ENCODE data around the gene NPTN. TPM values are rescaled to one million over a fixed set of nuclear protein-coding genes. Genes with fewer than 3 reads are reported as not detected.

NPTN gene
- total and polyA plus RNA-seq, 2 experiments from 2014 or later, result 56.3 to 113 TPM

- no peaks in the 10 kb centered on the region for H3K36me3 Mint-ChIP-seq (ENCODE audit: low read depth)
- no peak overlapping the region for H3K27ac Mint-ChIP-seq
Observed at GRCh38 chr15:73679180-73679579, 46.0 kb upstream of the NPTN start.

More at GRCh38 chr15:73679180-73679579, 46.0 kb upstream of the NPTN start:
- peaks cover 19% of the 10 kb centered on the region for H3K4me1 Mint-ChIP-seq
- Histone ChIP-seq H3K9me2 (ENCODE audit: insufficient read depth) (no peaks in the 10 kb centered on the region), H3K4me1 (ENCODE audit: insufficient read depth) (peaks cover 11% of the 10 kb centered on the region; the same call in 1 of the 2 replicates), H3K27ac (ENCODE audit: low read depth) (no peak overlapping the region), H3K4me3 (no peak overlapping the region), H3K27me3 (ENCODE audit: insufficient read depth) (no peaks in the 10 kb centered on the region), H2AFZ (peak overlapping the region; percentile 64; the same call in 1 of the 2 replicates), H3K79me2 (replicated peaks; ENCODE audit: insufficient read depth) (no peaks in the 10 kb centered on the region), H4K20me1 (replicated peaks; ENCODE audit: insufficient read depth) (no peaks in the 10 kb centered on the region), H3K4me2 (no peak overlapping the region), H3F3A (replicated peaks; ENCODE audit: low read depth) (0 out of 2 replicates have a peak, but pooled peaks cover 6% of the 10 kb centered on the region), H3K36me3 (ENCODE audit: insufficient read depth) (no peaks in the 10 kb centered on the region)
- no peak overlapping the region for H3K4me3 Mint-ChIP-seq
- H3K27me3 Mint-ChIP-seq (ENCODE audit: insufficient read depth, low read depth, poor library complexity), result peaks cover 4% of the 10 kb centered on the region
- ATAC-seq (peak; percentile 31), DNase-seq (ENCODE audit: low spot score) (peak; percentile 57)
- no peaks in the 10 kb centered on the region for H3K9me3 Mint-ChIP-seq
- no peak for TF ChIP-seq STAT1 (IDR thresholded peaks at IDR 0.05; ENCODE audit: unreplicated experiment)
- TF ChIP-seq, protein P1, sequence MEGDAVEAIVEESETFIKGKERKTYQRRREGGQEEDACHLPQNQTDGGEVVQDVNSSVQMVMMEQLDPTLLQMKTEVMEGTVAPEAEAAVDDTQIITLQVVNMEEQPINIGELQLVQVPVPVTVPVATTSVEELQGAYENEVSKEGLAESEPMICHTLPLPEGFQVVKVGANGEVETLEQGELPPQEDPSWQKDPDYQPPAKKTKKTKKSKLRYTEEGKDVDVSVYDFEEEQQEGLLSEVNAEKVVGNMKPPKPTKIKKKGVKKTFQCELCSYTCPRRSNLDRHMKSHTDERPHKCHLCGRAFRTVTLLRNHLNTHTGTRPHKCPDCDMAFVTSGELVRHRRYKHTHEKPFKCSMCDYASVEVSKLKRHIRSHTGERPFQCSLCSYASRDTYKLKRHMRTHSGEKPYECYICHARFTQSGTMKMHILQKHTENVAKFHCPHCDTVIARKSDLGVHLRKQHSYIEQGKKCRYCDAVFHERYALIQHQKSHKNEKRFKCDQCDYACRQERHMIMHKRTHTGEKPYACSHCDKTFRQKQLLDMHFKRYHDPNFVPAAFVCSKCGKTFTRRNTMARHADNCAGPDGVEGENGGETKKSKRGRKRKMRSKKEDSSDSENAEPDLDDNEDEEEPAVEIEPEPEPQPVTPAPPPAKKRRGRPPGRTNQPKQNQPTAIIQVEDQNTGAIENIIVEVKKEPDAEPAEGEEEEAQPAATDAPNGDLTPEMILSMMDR (conservative IDR thresholded peaks at IDR 0.05; ENCODE audit: low read depth in 2 of 2), result 0 out of 4 replicates have a peak, but pooled peaks of 1 of the 2 experiments have one; percentile 12
- TF ChIP-seq CREB1 (CRISPR knock-in tag; IDR thresholded peaks at IDR 0.05; ENCODE audit: low read depth), result no peak
- TF ChIP-seq ZNF462 (CRISPR knock-in tag; IDR thresholded peaks at IDR 0.05), result no peak

Measured in GM23338 (cell line).